PFSK-1 (cell line): ENCODE results near the gene PVALB.

Experiments used
- POLR2AphosphoS5 ChIP-seq: IDR thresholded peaks from 2 replicates; pipeline ENCODE4 v1.6.1; 2012; ENCODE audit warnings: low read depth, mild to moderate bottlenecking, control low read depth, low read length, moderate library complexity
- REST ChIP-seq, 2 experiments: IDR thresholded peaks; 2 replicates each; pipeline versions ENCODE4 v1.6.1 to v1.8.0; 2011 to 2012; ENCODE audit warnings: low read depth in 2 of 2, low read length in 2 of 2, control low read depth in 1 of 2, inconsistent platforms in 1 of 2, mild to moderate bottlenecking in 1 of 2, moderate library complexity in 1 of 2; ENCODE audit not compliant: insufficient read depth in 1 of 2
- SIN3A ChIP-seq: IDR thresholded peaks from 2 replicates; pipeline ENCODE4 v1.6.1; 2012; ENCODE audit warnings: mild to moderate bottlenecking, low read length, moderate library complexity, borderline replicate concordance; ENCODE audit not compliant: insufficient read depth
- TAF1 ChIP-seq: IDR thresholded peaks from 2 replicates; pipeline ENCODE4 v1.6.1; 2012; ENCODE audit warnings: low read length, control low read depth, borderline replicate concordance; ENCODE audit not compliant: insufficient read depth

DNA sequence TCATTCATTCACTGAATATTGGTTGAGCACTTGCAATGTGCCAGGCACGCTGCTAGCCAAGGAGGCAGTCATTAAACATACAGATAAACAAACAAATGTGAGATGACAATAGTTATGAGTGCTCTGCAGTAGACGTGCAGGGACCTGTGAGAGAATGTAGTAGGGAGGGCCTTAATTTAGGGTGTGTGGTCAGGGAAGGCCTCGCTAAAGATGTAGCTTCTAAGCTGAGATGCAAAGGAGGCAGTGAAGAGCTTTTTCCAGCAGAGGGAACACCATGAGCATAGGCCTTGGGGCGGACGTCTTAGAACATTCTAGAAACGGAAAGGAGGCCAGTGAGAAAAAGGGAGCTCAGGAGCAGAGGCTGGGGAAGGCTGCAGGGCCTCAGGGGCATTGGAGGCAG, 43.2 kb upstream of the PVALB start:
- TF ChIP-seq TAF1 (no peak), POLR2AphosphoS5 (no peak), REST (IDR thresholded peaks at IDR 0.05; ENCODE audit: insufficient read depth in 1 of 2, low read depth in 2 of 2, low read length in 2 of 2) (no peak), SIN3A (no peak)
